HG03565 (cell line): ENCODE data around the gene RTN4R.

Source experiments
- ATAC-seq: cut with Tn5 transposase; IDR thresholded peaks from one replicate; pipeline ENCODE4 v1.9.1; 2021; ENCODE audit warnings: mild to moderate bottlenecking, moderate library complexity; ENCODE audit not compliant: unreplicated experiment

The RTN4R gene

DNA sequence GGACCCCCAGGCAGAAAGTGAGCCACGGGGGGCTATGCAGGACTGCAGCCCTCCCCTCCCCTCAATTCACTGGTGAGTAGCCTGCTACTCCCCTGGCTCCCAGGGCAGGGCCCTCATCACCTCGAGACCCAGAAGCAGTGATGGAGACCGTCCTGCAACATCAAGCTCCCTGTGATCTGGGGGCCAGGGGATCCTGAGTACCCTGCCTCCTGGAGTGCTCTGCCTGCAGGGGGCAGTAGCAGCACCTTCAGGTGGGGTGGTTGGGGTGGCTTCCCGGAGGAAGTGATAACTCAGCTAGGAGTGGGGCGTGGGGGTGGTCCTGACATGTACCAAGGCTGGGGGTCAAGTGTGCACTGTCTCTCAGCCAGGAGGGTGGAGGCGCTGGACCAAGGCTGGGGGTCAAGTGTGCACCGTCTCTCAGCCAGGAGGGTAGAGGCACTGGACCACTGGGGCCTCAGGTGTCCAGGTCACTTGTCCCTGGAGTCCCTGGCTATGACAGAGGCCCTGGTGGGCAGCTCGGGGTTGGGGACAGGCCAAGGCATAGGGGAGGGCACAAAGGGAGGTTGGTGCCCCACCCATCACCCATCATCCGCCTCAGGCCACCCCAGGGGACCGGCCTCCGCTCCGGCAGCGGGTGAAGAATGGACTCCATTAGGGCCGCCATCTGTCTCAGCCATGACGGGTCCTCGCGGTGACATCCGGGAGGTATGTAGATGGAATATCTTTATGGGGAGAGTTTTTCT is 9.4 kb downstream of the RTN4R start:
- no peak for ATAC-seq

DNA sequence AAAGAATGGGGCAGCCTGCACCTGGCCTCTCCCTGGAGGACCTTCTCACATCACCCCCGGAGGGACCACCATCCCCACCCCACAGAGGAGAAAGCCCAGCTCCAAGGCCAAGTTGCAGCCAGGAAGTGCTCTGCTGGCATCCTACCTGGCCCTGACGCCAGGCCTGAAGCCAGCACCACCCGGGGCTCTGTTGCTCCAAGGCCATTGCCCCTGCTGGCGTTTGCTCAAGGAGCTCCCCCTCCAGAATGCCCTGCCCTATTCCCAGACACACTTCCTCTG is 10.2 kb downstream of the RTN4R start:
- no peak for ATAC-seq

DNA sequence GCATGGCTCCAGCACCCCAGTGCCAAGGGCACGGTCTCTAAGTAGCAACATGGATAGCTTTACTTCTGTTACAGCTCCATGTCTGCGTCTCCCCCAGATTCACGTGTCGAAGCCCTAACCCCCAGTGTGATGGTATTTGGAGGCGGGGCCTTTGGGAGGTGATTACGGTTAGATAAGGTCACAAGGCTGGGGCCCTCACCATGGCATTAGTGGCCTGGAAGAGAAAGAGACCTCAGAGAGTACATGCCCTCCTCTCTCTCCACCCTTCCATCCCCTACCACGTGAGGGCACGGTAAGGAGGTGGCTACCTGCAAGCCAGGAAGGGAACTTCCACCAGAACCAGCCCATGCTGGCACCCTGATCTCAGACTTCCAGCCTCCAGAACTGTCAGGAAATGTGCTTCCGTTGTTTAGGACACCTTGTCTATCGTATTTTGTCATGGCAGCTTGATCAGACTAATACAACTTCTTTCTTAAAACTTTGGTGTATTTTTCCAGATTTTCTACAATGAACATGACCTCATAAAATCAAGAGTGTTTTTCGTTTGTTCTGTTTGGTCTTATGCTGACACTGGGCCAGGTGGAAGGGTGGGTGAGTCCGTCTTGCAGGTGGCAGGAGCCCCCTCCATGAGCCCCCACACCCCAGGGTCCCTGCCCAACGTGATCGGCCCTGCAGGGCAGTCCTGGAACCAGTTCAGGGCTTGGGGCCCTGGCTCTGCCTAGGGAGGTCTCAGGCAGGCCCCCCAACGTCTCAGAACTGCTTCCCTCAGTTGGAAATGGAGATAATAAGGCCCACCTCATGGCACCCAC is 10.7 kb downstream of the RTN4R start:
- ATAC-seq = no peak

DNA sequence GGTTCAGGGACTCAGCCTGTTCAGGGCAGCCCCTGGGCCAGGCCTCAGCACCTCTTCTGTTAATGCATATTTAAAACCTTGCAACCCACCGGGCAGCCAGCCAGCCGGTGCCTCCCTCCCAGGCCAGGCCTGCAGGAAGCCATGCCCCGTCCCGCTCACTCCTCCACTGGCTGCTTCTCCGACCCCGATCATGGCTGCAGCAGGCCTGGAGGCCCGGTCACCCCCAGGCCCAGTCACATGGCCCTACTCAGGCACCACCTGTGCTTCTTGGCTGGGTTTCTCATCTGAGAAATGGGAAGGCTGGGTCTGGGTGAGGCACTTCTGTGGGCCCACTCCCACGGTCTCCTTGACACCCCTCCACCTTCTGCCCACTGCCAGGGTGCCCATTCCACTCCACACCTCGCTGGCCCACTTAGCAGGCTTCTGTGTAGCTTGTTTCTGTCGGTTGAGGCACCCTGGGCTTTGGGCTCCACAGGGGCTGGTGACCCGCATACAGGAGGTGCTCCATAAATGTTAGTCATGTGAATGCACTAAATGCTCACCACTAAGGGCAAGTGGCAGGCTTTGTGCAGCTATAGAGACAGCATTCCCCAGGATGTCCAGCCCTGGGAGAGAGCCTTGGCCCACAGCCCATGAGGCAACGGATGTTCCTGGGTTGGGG is 11.4 kb downstream of the RTN4R start:
- no peak for ATAC-seq

DNA sequence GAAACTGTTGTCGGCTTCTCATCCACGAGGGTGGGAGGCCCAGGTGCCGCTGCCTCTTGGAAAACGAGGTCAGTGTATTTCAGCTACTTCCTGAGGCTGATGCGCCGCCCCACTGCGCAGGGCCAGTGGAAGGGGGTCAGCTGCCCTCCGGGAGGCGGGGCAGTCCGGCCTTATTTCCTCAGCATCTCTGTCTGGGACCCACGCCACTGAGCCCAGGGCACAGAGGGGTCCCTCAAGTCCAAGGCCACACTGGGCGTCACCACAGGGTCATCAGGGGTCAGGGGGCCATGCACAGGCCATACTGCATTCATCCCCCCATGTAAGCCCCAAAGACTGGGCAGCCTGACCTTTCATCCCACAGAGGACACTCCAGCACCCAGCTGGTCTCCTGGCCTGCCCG is 12.1 kb downstream of the RTN4R start:
- ATAC-seq = no peak

DNA sequence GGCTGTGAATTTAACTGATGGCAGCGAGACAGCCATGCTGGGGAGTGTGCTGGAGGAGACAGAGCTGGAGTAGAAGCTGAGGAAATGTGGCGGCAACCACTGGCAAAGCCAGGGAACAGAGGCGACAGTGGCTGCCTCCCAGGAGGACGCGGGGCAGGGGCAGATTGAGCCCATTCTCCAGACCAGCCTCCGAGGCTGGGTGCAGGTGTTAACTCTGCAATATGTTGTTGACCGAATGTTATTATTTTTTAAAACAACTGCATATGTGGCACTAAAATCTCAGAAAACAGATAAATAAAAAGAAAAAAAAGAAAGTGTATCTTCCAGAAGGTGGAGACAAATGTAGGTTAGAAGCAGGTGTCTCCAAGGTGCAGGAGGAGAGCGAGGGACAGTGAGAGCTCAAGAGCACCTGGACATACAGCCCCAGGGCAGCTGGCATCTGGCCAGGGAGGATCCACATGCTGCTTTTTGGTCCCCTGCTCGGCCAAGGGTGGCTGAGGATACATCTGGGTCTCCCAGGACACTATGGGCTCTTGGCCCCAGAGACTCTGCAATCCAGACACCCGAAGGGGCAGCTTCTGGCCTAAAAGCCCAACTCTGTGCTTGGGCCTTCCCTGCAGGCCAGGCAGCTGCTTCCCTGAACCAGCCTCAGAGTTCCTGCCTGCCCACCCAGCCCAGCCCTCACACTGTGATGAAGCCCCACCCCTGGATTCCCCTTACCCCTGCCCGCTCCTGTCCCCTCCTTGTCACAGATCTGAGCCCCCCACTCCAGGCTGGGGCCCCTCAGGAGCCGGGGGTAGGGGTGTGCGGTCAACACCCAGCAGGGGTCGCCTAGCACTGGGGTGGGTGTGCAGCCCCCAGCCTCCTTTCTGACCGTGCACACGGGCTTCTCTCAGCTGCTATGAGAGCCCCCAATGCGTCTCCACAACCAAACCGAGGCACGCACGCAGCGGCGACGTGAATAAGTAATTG is 12.9 kb downstream of the RTN4R start:
- ATAC-seq = no peak

DNA sequence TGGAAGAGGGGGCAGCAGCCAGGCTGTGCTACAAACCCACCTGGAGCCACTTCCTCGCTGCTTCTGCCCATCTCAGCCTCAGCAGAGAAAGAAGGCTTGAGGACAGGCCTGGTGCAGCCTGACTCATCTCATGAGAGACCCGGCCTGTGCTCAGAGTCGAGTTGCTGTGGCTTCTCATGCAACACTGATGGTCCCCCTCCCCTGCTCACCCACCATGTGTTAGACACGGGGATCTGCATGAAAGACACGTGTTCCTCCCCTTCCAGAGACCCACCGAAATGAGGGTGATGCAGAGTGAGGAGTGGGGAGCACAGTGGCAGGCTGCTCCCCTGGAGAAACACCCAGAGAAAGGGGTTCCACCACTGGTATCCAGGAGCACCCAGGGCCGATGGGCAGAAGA is 15.0 kb downstream of the RTN4R start:
- ATAC-seq = no peak

DNA sequence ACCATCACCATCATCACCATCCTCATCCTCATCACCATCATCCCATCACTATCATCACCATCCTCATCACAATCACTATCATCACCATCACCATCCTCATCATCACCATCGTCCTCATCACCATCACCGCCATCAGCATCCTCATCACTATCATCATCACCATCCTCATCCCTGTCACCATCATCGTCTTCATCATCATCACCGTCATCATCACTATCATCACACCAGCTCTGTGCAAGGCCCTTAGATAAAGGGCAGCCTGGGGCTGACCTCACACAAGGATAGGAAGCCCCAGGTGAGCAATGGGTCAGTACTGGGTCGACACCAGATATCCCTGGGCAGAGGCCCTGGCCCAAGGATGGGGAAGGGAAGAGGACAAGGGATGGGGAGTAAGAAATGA is 16.1 kb downstream of the RTN4R start:
- ATAC-seq = no peak

DNA sequence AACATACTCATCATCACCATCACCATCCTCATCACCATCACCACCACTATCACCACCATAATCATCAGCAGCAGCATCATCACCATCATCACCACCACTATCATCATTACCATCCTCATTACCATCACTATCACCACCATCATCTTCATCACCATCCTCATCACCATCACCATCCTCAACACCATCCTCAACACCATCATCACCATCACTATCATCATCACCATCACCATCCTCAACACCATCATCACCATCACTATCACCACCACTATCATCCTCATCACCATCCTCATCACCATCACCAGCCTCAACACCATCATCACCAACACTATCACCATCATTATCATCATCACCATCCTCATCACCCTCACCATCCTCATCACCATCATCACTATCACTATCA is 16.6 kb downstream of the RTN4R start:
- no peak for ATAC-seq

DNA sequence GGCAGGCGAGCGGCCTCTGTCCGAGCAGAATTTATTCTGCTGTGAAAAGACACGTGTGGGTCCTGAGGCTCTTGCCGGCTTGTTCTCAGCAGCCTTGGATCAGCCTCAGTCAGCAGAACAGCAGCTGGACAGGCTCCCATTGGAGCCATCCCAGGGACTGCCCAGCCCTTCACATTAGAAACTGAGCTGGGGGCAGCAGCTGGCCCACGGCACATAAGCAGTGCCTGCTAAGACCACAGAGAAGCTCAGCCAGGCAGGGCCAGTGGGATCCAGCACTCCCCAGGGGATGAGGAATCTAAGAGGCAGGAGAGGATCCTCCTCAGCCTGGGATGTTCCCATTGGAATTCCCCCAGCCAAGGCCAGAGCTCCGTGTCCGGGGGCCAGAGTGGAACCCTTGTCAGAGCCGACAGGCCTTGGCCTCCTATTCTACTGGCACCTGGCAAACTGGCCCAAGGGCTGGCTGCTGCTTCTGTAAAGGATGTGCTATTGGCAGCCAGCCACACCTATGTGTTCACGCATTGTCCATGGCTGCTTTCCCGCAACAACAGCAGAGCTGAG is 18.2 kb downstream of the RTN4R start:
- ATAC-seq = no peak

DNA sequence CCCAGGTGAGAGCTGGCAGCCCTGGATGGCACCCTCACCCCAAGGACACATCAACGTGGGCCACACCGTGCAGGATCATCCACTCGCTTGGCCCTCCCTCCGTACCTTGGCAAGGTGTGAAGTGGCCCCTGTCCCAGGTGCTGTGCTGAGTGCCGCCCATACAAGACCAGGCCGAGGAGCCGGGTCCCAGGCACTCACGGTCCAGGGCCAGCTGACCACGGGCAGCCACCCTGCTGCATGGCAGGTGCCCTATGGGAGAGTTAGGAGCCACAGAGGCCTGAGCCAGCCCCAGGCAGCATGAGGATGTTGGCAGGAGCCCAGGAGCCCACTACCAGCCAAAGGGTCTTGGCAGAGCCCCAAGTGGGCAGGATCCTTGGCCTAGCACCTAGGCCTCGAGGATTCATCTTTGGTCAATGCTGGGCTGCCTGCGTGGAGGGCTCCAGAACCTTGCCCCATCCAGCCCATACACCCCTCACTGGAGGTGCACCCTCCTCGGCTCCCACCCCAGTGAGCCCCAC is 19.6 kb downstream of the RTN4R start:
- ATAC-seq = no peak

DNA sequence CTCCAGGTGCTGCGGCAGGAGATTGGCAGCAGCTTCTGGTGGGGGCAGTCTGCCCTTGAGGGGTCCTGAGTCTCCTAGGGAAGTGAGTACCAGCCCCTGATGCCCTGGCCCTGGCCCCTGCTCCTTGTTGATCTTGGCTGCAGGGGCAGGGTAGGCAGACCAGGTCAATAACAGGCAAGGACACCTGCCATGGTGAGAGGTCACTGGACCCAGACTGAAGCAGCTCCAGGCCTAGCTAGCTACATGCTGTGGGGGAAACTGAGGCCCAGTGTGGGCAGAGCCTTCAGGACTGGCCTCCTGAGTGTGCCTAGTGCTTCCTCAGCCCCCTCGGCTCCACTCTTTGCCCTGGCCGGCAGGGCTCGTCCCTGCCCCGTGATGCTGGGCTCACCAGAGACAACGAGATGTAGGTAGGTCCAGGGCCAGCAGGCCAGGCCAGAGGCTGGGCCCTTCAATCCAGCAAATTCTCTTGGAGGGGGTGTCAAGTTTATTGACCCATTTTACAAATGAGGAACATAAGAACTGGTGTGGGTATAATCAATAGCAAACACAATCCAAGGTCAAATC is 20.4 kb downstream of the RTN4R start:
- no peak for ATAC-seq

DNA sequence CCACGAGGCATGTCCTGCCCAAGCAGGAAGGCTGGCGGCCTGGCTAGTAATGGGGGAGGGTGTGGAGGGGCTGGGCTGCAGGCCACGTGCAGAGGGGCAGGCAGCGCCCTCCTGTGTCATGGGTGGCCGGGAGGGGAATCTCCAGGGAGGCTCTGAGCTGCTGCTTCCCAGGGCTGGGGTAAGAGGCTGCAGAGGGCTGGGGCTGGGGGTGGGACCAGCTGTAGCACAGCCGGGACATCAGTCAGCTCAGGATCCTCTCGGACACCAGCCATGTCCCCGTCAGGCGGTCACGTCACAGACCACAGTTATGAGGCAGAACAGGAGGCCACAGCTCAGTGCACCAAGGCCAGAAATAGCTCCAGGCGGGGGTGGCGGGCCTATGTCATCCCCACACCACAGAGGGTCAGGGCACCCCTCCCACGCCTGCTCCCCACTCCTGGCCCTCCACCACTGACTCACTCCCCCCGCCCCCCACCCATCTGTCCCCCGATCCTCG is 21.1 kb downstream of the RTN4R start:
- ATAC-seq = no peak

DNA sequence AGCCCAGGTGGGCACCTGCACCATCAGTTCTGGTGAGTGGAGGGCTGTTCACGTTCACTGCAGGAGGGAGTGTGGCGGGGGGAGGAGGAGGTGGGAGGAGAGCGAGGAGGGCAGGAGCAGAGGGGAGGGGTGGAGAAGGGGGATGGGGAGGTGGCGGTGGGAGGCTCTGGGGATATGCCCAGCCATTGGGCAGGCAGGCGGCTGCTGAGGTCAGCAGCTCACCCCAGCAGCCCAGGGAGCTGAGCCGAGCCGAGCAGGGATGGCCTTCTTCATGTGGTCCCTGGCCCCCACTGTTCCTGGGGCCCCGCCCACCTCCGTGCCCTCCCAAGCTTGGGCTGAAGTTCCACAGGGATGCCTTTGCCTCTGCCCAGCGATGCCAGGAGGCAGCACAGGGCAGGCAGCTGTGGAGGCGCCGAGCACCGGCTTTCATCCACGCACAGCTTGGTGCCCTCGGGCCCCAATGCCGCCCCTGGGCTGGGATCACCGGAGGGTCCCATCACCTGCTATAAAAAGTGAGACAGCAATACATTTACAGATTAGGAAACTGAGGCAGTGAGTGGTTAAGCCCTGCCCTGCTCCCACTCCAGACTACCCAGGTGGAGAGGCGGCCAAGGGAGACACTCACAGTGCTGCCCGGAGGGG is 21.6 kb downstream of the RTN4R start:
- ATAC-seq = no peak

DNA sequence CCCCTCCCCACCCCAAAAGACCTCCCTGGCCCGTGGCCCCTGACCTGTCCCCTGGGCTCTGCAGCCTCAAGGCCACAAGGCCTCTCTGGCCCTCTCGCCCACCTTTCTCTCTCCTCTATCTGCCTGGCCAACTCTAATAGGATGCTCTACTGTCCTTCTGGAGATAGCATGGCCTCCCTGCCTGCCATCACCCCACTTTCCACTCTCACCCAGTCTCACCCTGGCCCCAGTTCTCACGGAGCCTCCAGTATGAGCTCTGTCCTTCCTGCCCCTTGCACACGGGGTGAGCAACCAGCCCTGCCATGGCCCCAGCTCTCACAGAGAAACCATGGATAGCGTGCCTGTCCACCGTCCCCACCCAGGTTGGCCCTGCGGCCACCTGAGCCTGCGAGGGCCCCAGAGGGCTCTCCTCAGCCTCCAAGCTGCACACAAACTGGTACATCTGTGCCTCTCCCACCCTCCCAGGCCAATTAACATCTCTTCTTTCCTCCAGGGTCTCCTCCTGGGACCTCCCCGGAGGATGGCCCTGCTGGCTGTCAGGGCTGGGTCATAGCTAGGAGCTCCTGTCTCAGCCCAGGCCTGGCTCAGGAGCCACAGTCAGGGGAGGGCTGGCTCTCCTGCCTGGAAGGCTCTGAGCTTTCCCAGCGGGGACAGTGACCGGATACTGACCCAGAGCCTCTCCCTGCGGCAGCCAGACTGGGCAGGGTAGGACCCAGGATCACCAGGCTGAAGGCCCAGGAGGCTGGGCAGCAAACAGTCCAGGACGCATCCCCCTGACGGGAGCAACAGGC is 22.3 kb downstream of the RTN4R start:
- ATAC-seq = no peak

DNA sequence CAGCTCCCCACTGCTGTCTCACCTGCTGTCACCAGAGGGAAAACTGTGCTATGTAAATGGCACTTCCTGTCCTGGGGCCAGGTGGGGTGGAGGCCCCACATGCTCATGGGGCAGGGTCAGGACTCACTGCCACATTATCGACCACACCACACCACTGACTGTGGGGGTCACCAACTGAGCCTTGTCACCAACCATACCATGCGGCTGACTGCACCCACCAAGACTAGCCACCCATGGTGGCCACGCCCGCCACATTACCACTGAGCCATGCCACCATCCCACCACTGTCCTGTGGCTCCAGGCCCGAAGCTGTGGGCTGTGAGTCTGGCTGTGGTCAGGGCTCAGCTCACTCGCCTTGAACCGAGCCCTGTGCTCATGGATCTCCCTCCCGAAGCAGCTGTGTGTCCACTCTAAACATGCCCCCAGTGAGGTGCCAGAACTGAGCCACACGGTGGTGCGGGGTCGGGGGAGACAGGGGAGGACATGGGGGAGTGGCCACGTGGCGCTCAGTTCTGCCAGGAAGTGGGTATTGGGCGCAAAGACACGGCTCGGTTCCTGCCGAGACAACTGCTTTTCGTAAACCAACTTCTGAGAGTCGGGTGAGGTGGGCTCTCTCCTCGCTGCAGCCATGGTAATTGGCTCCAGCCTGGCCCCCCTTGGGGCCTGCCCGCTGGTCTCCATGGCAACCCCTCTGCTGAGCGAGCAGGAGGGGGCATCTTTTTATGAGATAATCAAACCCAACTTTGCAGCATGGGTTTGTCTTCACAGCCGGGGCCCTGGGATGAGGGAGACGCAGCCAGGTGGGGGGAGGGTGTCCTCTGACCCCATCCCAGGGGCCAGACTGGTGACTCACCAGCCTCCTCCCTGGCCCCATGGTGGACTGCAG is 23.2 kb downstream of the RTN4R start:
- ATAC-seq = no peak

DNA sequence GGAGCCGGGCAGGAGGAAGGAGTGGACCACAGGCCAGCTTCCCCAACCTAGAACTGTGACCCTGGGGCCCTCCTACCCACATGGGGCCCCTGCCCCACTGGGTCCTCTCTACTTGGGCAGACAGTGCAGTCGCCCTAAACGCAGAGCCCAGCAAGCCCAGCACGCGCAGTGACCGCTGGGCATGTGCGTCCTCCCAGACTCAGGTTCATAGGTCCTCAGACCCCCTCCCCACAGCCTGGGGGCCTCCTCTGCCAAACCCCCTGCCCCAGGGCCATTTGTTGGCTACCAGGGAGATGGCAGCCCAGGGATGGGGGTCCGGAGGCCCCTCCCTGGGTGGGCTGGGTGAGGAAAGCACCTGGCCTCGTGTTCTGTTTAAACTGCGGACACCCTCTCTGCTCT is 23.9 kb downstream of the RTN4R start:
- no peak for ATAC-seq
